Amniotic stem cell (primary cell): ENCODE data around the gene UNK.
A peak's percentile ranks its signal among the peaks of the same experiment; 100 is the strongest.
"Not testable (repeated sequence)": the region's sequence is repeated elsewhere in the genome, so short reads cannot be mapped to it uniquely, and the experiment has no call there.

Experiments used
- DNase-seq: peaks from one replicate; lab custom pipeline; 2025; lab: John Stamatoyannopoulos, UW

The UNK gene

GRCh38 chr17:75773808-75774470, 10.7 kb upstream of the UNK start:
- DNase-seq: no peak

- DNase-seq: no peak
Measured at GRCh38 chr17:75774471-75774990, 10.1 kb upstream of the UNK start.

- DNase-seq: no peak
Measured at GRCh38 chr17:75774991-75775668, 9.5 kb upstream of the UNK start.

GRCh38 chr17:75776386-75777295, 8.0 kb upstream of the UNK start:
- no peak for DNase-seq

- no peak for DNase-seq
Measured at GRCh38 chr17:75777296-75777922, 7.2 kb upstream of the UNK start.

GRCh38 chr17:75778066-75778860, 6.3 kb upstream of the UNK start:
- not testable (repeated sequence) for DNase-seq

- no peak for DNase-seq
Measured at GRCh38 chr17:75778861-75779249, 5.8 kb upstream of the UNK start.

- DNase-seq: peak; percentile 99
Measured at GRCh38 chr17:75779250-75779986, 5.2 kb upstream of the UNK start.

- no peak for DNase-seq
Measured at GRCh38 chr17:75779987-75780889, 4.4 kb upstream of the UNK start.

GRCh38 chr17:75783069-75783783, 1.4 kb upstream of the UNK start:
- peak; percentile 48 for DNase-seq

- DNase-seq: no peak
Measured at GRCh38 chr17:75783803-75784472, 668 bp upstream of the UNK start.

- DNase-seq: no peak
Measured at GRCh38 chr17:75785016-75785890, 647 bp downstream of the UNK start.

GRCh38 chr17:75791254-75791653, 6.6 kb downstream of the UNK start:
- no peak for DNase-seq

GRCh38 chr17:75793460-75793859, 8.9 kb downstream of the UNK start:
- DNase-seq: no peak

- DNase-seq: no peak
Measured at GRCh38 chr17:75795820-75796607, 11.4 kb downstream of the UNK start.

- no peak for DNase-seq
Measured at GRCh38 chr17:75799402-75799801, 14.8 kb downstream of the UNK start.
